WERI-Rb-1 (cell line): ENCODE results near the gene HTR5A.
"Not testable (repeated sequence)": the region's sequence is repeated elsewhere in the genome, so short reads cannot be mapped to it uniquely, and the experiment has no call there.

Experiments
- DNase-seq: peaks from one replicate; pipeline ENCODE4 v3.0.0-alpha.2; 2020
- H3K27ac ChIP-seq: fragments of 250-450 bp; sonication (Bioruptor Pico); 2 replicates; pipeline ENCODE4 v1.5.1; 2020; ENCODE audit warnings: mild to moderate bottlenecking, moderate library complexity
- H3K27me3 ChIP-seq: fragments of 250-450 bp; sonication (Bioruptor Pico); 2 replicates; pipeline ENCODE4 v1.5.1; 2021; ENCODE audit warnings: mild to moderate bottlenecking, low read depth, moderate library complexity; ENCODE audit not compliant: insufficient read depth, severe bottlenecking
- H3K36me3 ChIP-seq: fragments of 250-450 bp; sonication (Bioruptor Pico); 2 replicates; pipeline ENCODE4 v1.5.1; 2020; ENCODE audit warnings: mild to moderate bottlenecking, moderate library complexity
- H3K4me3 ChIP-seq: 2 replicates; pipeline ENCODE4 v1.5.1; 2011; ENCODE audit warnings: low read depth, mild to moderate bottlenecking, control low read depth, low read length
- H3K9me3 ChIP-seq: fragments of 250-450 bp; sonication (Bioruptor Pico); 2 replicates; pipeline ENCODE4 v1.5.1; 2021; ENCODE audit warnings: mild to moderate bottlenecking, moderate library complexity; ENCODE audit not compliant: severe bottlenecking
- TF ChIP-seq, protein P1 (sequence below): IDR thresholded peaks from 2 replicates; pipeline ENCODE4 v1.5.1; 2011; ENCODE audit warnings: low read depth, mild to moderate bottlenecking, control low read depth, inconsistent platforms, low read length

The HTR5A gene

GRCh38 chr7:155069992-155070751, at the start of gene HTR5A:
HTR5A (plus strand) TSS chr7:155070324; CDS start chr7:155070900, 576 bp downstream.
- peak; percentile 60 for DNase-seq
- no peaks in the 10 kb centered on the region for H3K36me3 ChIP-seq
- peaks cover 10% of the 10 kb centered on the region for H3K27me3 ChIP-seq
- peak within 1 kb of the TSS; percentile 43 for H3K4me3 ChIP-seq
- H3K27ac ChIP-seq, result no peak within 1 kb of the TSS
- TF ChIP-seq, protein P1, sequence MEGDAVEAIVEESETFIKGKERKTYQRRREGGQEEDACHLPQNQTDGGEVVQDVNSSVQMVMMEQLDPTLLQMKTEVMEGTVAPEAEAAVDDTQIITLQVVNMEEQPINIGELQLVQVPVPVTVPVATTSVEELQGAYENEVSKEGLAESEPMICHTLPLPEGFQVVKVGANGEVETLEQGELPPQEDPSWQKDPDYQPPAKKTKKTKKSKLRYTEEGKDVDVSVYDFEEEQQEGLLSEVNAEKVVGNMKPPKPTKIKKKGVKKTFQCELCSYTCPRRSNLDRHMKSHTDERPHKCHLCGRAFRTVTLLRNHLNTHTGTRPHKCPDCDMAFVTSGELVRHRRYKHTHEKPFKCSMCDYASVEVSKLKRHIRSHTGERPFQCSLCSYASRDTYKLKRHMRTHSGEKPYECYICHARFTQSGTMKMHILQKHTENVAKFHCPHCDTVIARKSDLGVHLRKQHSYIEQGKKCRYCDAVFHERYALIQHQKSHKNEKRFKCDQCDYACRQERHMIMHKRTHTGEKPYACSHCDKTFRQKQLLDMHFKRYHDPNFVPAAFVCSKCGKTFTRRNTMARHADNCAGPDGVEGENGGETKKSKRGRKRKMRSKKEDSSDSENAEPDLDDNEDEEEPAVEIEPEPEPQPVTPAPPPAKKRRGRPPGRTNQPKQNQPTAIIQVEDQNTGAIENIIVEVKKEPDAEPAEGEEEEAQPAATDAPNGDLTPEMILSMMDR, result peak; percentile 31
- H3K9me3 ChIP-seq, result no peaks in the 10 kb centered on the region

DNA sequence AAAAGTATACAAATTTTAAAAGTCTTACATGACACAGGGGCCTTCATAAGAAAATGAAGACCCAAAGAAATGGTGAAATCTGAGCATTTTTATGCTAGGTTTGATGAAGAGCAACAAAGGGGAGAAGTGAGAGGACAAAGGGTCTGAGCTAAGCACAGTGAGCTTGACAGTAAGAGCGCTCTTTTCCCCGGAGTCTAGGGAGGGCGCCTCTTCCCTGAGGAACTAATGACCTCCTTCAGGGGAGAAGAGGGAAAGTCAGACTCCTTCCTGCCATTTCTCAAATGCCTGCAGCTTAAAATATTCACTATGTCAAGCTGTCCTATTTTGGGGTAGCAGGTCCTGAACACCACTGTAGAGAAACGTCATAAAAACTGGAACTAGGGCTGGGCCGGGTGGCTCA, 49.1 kb upstream of the HTR5A start:
- TF ChIP-seq, protein P1, result peak; percentile 50; the same call in 1 of the 2 replicates
- H3K36me3 ChIP-seq, result no peaks in the 10 kb centered on the region
- no peak overlapping the region for H3K27ac ChIP-seq
- no peak overlapping the region for H3K4me3 ChIP-seq
- no peaks in the 10 kb centered on the region for H3K27me3 ChIP-seq
- peak; percentile 30 for DNase-seq
- H3K9me3 ChIP-seq, result no peaks in the 10 kb centered on the region

DNA sequence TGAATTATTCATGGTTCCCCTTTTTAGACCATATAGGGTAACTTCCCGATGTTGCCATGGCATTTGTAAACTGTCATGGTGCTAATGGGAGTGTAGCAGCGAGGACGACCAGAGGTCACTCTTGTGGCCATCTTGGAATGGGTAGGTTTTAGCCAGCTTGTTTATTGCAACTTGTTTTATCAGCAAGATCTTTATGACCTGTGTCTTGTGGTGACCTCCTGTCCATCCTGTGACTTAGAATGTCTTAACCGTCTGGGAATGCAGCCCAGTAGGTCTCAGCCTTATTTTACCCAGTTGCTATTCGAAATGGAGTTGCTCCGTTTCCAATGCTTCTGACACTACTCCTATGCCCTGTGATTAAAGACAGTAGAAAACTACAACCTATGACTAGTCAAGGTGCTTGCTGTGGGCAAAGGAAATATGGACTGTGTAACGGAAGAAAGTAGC, 48.4 kb upstream of the HTR5A start:
- TF ChIP-seq, protein P1, result no peak
- Histone ChIP-seq H3K27ac (no peak overlapping the region), H3K36me3 (no peaks in the 10 kb centered on the region), H3K4me3 (no peak overlapping the region), H3K27me3 (no peaks in the 10 kb centered on the region), H3K9me3 (no peaks in the 10 kb centered on the region)
- DNase-seq, result no peak

GRCh38 chr7:155027879-155028278, 42.2 kb upstream of the HTR5A start:
- Histone ChIP-seq H3K36me3 (no peaks in the 10 kb centered on the region), H3K9me3 (peaks cover 3% of the 10 kb centered on the region), H3K27me3 (no peaks in the 10 kb centered on the region), H3K27ac (no peak overlapping the region), H3K4me3 (no peak overlapping the region)
- DNase-seq, result no peak
- TF ChIP-seq, protein P1, result no peak

DNA sequence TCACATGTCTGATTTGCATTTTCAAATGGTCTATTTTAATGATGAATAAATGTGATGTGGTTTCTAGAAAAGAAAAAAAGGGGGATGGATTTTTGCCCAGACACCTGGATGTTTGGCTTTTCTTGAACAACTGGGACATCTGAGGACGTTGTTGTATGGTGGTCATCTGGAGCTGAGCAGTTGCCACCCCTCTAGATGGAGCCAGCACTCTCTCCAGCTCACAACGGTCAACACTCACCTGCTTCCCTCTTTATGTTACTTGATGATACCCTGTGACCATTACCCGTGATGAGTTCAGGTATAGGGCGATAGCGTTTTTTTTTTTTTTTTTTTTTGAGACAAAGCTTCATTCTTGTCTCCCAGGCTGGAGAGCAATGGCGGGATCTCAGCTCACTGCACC, 37.1 kb upstream of the HTR5A start:
- H3K36me3 ChIP-seq, result no peaks in the 10 kb centered on the region
- TF ChIP-seq, protein P1, result peak; percentile 70
- DNase-seq, result peak; percentile 31
- H3K27ac ChIP-seq, result no peak overlapping the region
- H3K4me3 ChIP-seq, result no peak overlapping the region
- no peaks in the 10 kb centered on the region for H3K27me3 ChIP-seq
- H3K9me3 ChIP-seq, result peaks cover 3% of the 10 kb centered on the region

GRCh38 chr7:155034495-155034894, 35.6 kb upstream of the HTR5A start:
- not testable (repeated sequence) for H3K36me3 ChIP-seq, H3K4me3 ChIP-seq, H3K27ac ChIP-seq, H3K27me3 ChIP-seq, DNase-seq, H3K9me3 ChIP-seq
